AG09309 (cell line): ENCODE measurements around the gene MAPK14.
"Not testable (repeated sequence)": the region's sequence is repeated elsewhere in the genome, so short reads cannot be mapped to it uniquely, and the experiment has no call there.

ENCODE experiments used
- DNase-seq: peaks from one replicate; pipeline ENCODE4 v3.0.0-alpha.2; 2010; ENCODE audit warnings: low read depth
- H3K4me3 ChIP-seq: 2 replicates; pipeline ENCODE4 v1.5.1; 2011; ENCODE audit warnings: mild to moderate bottlenecking, low read depth, low read length, moderate library complexity; ENCODE audit not compliant: control insufficient read depth
- TF ChIP-seq, protein P1 (sequence below): IDR thresholded peaks from 2 replicates; pipeline ENCODE4 v1.5.1; 2011; ENCODE audit warnings: mild to moderate bottlenecking, low read depth, low read length, inconsistent platforms; ENCODE audit not compliant: insufficient read depth, control insufficient read depth; ENCODE audit errors: missing control alignments

MAPK14 gene

DNA sequence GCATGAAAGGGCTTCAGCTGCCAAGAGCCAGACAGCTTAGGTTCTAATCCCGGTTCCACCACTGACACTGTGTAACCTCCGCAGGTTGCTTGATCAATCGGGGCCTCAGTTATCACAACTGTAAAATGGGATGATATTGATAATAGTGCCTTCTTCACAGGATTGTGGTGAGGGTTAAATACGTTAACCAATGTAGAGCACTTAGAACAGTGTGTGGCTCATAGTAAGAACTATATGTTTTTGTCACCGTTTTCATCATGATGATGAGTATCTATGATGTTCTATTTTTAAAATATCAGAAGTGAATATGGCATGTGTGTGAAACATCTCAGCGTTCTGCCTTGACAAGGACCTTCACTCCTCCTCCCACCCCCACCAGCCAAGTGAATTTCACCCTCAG is 92.4 kb downstream of the MAPK14 start:
- DNase-seq: no peak
- H3K4me3 ChIP-seq: no peak overlapping the region
- TF ChIP-seq, protein P1, sequence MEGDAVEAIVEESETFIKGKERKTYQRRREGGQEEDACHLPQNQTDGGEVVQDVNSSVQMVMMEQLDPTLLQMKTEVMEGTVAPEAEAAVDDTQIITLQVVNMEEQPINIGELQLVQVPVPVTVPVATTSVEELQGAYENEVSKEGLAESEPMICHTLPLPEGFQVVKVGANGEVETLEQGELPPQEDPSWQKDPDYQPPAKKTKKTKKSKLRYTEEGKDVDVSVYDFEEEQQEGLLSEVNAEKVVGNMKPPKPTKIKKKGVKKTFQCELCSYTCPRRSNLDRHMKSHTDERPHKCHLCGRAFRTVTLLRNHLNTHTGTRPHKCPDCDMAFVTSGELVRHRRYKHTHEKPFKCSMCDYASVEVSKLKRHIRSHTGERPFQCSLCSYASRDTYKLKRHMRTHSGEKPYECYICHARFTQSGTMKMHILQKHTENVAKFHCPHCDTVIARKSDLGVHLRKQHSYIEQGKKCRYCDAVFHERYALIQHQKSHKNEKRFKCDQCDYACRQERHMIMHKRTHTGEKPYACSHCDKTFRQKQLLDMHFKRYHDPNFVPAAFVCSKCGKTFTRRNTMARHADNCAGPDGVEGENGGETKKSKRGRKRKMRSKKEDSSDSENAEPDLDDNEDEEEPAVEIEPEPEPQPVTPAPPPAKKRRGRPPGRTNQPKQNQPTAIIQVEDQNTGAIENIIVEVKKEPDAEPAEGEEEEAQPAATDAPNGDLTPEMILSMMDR: no peak

DNA sequence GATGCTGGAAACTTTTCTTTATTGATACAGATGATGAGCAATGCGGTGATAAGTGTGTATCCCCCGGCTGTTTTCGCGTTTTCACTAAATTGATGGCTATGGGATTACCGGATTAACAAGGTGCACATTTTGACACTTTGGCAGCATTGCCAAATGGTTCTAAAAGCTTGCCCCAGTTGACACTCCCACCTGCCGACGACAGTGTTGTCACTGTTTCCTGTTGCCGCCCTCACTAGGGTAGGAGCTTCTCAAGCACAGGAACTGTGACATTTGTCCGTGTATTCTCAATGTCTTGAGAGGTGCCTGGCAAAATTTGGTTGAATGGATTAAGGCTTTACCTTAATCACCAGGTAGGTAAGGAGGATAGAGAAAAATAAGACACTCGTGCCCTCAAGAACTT is 92.9 kb downstream of the MAPK14 start:
- H3K4me3 ChIP-seq: no peak overlapping the region

DNA sequence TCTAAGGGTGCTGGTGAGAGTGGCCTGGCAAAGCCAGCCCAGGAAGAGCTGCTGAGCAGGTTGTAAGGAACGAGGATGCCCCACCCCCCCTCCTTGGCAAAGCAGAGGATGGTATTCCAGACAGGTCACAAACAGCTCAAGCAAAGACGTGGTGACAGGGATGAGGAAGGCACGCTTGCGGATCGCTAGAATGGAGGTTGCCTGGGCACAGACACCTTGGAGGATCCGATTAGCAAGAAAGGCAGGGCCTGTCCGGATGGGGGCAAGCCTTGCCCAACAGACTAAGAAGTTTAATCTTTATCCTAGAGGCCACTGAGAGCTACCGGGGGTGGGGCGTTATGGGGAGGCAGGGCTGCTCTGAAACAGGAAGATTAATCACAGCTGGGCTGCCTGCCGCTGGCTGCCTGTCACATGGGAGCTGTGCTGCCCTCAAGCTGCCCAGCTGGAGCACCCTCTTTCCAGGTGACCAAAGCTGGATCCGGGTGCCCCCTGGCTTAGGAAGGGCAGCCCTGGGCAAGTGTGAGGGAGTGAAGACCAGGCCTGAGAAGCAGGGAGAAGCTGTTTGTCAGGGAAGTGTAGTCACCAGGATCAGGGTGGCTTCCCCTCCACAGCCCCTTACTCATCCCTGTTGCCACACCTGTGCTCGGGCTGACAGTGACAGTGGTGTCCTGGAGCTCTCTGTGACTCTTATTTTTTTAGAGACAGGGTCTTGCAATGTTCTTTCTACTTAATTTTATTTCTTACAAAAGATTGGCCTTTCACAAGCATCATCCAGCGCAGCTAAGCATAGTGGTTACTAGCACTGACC is 93.6 kb downstream of the MAPK14 start:
- no peak for DNase-seq
- no peak overlapping the region for H3K4me3 ChIP-seq

More for the DNA sequence above, 92.9 kb downstream of the MAPK14 start:
- TF ChIP-seq, protein P1: no peak
- no peak for DNase-seq

DNA sequence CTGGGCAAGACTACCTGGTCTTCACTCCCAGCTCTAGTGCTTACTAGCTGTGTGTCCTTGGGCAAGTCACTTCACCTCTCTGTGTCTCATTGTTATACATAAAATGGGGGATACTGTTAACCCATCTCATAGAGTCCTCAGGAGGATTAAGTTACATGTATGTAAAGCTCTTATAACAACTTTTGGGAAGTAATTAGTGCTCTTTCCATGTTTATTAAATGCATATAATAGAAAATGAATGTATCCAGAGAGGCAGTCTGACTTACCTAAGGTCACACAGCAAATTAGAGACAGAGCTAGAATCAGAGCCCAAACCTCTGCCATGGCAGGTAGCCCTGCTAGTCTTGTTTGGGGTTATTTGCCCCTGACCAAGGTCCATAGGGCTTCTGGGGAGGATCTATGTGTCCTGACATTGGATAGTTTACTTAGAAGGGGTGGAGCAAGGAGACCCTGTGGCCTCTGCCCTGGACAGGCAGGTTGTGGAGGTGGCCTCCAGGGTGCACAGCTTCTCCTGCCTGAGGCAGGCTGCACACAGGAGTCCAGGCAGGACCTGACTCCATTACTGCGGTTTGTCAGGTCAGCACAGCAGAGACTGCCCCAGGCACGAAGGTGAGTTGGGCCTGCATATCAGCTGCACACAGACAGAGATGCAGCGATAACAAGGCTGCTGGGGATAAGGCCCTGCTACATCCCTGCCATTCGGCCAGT is 94.3 kb downstream of the MAPK14 start:
- no peak for DNase-seq
- TF ChIP-seq, protein P1: no peak
- no peak overlapping the region for H3K4me3 ChIP-seq

More for the DNA sequence above, 93.6 kb downstream of the MAPK14 start:
- TF ChIP-seq, protein P1: no peak

DNA sequence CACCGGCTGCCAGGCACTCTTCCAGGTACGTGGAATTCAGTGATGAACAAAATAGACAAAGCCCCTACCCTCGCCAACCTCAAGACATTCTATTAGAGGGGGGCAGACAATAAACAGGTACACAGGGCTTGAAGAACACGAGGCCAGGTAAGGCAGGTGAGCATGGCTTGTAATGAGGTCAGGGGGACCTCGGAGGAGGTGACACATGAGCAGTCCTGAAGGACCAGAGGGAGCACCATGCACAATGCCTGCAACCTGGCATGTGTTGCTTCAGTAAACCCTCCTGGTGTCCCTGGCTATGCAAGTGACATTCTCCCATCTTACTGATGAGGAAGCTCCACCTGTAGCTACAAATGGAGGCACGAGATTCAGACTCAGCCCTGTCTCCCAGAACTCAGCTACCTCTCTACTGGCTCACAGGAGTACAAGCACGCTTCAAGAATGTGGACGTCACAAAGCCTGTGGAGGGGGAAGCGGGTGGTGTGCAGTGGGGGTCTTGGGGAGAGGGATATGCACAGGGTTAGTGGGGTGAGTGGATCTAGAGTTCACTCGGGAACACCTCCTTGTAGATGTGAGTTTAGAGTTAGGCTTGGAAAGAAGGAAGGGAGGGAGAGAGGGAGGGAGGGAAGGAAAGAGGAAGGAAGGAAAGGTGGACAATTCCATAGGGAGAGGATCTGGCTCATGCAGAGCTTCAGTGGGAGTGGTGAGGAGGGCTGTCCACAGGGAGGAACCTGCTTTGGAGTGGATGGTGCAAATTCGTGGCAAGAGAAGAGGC is 95.1 kb downstream of the MAPK14 start:
- TF ChIP-seq, protein P1: no peak
- H3K4me3 ChIP-seq: no peak overlapping the region
- DNase-seq: no peak

DNA sequence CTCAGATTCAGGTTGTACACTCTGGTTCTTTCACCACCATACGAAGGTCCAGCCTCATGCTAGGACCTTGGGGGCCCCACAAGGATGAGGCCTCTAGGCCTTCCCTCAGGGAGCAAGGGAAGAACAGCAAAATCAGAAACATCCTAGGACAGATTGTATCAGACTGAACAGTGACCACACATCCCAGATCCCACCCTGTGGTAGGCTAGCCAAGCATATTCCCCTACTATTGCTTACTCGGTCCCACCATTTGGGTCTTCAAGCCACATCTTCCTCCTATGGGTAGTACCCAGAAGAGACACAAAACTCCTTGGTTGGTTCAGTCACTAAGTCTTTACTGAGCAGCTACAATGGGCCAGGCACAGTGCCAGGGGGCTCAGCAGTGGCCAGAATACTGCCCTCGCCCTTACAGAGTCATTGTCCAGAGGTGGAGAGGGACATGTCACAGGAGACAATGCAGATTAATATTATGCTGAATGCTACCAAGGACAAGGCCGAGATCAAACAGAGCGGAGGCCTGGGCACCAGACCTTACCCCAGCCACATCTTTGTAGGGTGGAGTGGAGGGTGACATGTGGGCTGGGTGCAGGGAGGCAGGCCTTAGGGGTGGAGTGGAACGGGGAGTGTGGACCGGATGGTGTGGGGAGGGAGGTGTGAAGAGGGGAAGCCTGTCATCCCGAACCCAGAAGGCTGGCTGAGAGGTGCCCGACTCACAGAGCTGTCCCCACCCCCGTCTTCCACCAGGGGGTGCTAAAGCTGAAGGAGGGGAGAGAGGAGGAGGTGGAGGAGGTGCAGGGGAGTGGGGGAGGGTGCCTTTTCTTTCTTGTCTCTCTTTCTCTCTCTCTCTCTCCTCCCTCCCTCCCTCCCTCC is 95.9 kb downstream of the MAPK14 start:
- TF ChIP-seq, protein P1: peak; percentile 91
- no peak overlapping the region for H3K4me3 ChIP-seq
- DNase-seq: peak; percentile 32

DNA sequence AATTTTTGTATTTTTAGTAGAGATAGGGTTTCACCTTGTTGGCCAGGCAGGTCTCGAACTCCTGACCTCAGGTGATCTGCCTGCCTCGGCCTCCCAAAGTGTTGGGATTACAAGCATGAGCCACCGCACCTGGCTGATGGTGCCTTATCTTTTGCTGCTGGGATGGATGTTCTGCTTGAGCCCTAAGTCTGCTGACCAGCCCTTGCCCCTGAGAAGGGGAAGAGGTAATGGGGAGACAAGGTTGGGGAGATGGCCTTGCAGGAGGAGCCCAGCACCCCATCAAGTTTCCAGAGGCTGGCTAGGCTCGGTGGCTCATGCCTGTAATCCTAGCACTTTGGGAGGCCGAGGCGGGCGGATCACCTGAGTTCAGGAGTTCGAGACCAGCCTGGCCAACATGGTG is 96.7 kb downstream of the MAPK14 start:
- not testable (repeated sequence) for H3K4me3 ChIP-seq, DNase-seq
